DND-41 (cell line): Measurements from ENCODE around the gene ST7.

Experiments used
- ATAC-seq: fragments of 200-7000 bp; cut with Tn5 transposase; 3 replicates; pipeline ENCODE4 v1.9.1; 2021; ENCODE audit warnings: low read depth; ENCODE audit not compliant: insufficient read depth
- DNase-seq: peaks from one replicate; pipeline ENCODE4 v3.0.0-alpha.2; 2020
- H2AFZ ChIP-seq: 2 replicates; pipeline ENCODE4 v1.6.0; 2012; ENCODE audit warnings: low read depth, low read length
- H3K27ac ChIP-seq: 2 replicates; pipeline ENCODE4 v1.5.1; 2012; ENCODE audit warnings: low read length, inconsistent platforms
- H3K27me3 ChIP-seq: fragments of 200-600 bp; sonication (generic); 2 replicates; pipeline ENCODE4 v1.6.0; 2012; ENCODE audit warnings: low read length, mild to moderate bottlenecking, inconsistent platforms; ENCODE audit not compliant: insufficient read depth, poor library complexity
- H3K36me3 ChIP-seq: 2 replicates; pipeline ENCODE4 v1.5.1; 2012; ENCODE audit warnings: low read length, inconsistent platforms; ENCODE audit not compliant: insufficient read depth
- H3K4me1 ChIP-seq: 2 replicates; pipeline ENCODE4 v1.5.1; 2012; ENCODE audit warnings: mild to moderate bottlenecking, low read length; ENCODE audit not compliant: insufficient read depth
- H3K4me2 ChIP-seq: 2 replicates; pipeline ENCODE4 v1.6.0; 2012; ENCODE audit warnings: mild to moderate bottlenecking, moderate library complexity, low read length, inconsistent platforms; ENCODE audit not compliant: insufficient read depth
- H3K4me3 ChIP-seq, 2 experiments: fragments of 200-600 bp in 1 of 2; shearing (Covaris generic) in 1 of 2; 2 replicates each; pipeline ENCODE4 v1.5.1; 2012 to 2016; ENCODE audit warnings: inconsistent platforms in 2 of 2, low read length in 2 of 2, mild to moderate bottlenecking in 2 of 2, low read depth in 1 of 2, moderate library complexity in 1 of 2
- H3K79me2 ChIP-seq: 2 replicates; pipeline ENCODE4 v1.6.0; 2012; ENCODE audit warnings: low read length, inconsistent platforms; ENCODE audit not compliant: insufficient read depth
- H3K9ac ChIP-seq: 2 replicates; pipeline ENCODE4 v1.6.0; 2012; ENCODE audit warnings: low read depth, mild to moderate bottlenecking, inconsistent platforms, low read length, moderate library complexity
- H3K9me3 ChIP-seq: 2 replicates; pipeline ENCODE4 v1.5.1; 2012; ENCODE audit warnings: low read length, moderate library complexity, mild to moderate bottlenecking, inconsistent platforms; ENCODE audit not compliant: insufficient read depth, severe bottlenecking
- H4K20me1 ChIP-seq: 2 replicates; pipeline ENCODE4 v1.6.0; 2012; ENCODE audit warnings: low read length; ENCODE audit not compliant: insufficient read depth
- CTCF ChIP-seq: IDR thresholded peaks from 2 replicates; pipeline ENCODE4 v1.5.1; 2012; ENCODE audit warnings: borderline replicate concordance, low read length, moderate library complexity, mild to moderate bottlenecking; ENCODE audit not compliant: poor library complexity, severe bottlenecking; ENCODE audit errors: extremely low read depth
- EZH2 ChIP-seq: IDR thresholded peaks from 3 replicates; pipeline ENCODE4 v1.6.1; 2012; ENCODE audit warnings: borderline replicate concordance, low read depth, mild to moderate bottlenecking, moderate library complexity, low read length, inconsistent platforms; ENCODE audit not compliant: severe bottlenecking

ST7 gene

GRCh38 chr7:117278040-117278439, 324.7 kb downstream of the ST7 start:
- Histone ChIP-seq H3K4me1 (no peaks in the 10 kb centered on the region), H3K27me3 (peaks cover 2% of the 10 kb centered on the region), H3K79me2 (no peaks in the 10 kb centered on the region), H3K4me2 (no peak overlapping the region), H3K9me3 (no peaks in the 10 kb centered on the region), H3K36me3 (no peaks in the 10 kb centered on the region), H4K20me1 (no peaks in the 10 kb centered on the region), H3K27ac (no peak overlapping the region), H3K4me3 (no peak overlapping the region), H3K9ac (no peak overlapping the region), H2AFZ (no peak overlapping the region)
- ATAC-seq (no peak), DNase-seq (no peak)
- TF ChIP-seq EZH2: no peak

DNA sequence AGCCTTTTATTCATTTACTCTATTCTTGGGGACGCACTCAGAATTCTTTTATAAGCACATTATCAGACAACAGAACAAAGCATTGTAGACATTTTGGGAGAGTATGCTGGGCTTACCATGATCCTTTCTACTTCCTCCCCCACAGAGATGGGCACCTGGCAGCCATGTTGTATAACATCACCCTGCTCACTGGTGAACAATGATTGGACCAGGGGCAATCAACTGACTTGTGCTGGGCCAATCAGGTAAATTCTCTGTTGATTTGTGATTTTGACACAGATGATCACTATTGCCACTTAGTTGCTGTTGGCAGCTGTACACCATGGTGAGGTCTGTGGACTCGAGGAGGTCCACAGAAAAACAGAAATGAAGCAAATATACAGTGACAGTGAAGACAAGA, 325.9 kb downstream of the ST7 start:
- H2AFZ ChIP-seq: no peak overlapping the region
- DNase-seq: no peak
- no peak overlapping the region for H3K27ac ChIP-seq
- H3K36me3 ChIP-seq: no peaks in the 10 kb centered on the region
- no peak overlapping the region for H3K4me3 ChIP-seq
- H3K4me1 ChIP-seq: no peaks in the 10 kb centered on the region
- H4K20me1 ChIP-seq: no peaks in the 10 kb centered on the region
- H3K4me2 ChIP-seq: no peak overlapping the region
- H3K9me3 ChIP-seq: no peaks in the 10 kb centered on the region
- peaks cover 5% of the 10 kb centered on the region for H3K27me3 ChIP-seq
- ATAC-seq: no peak
- TF ChIP-seq EZH2 (no peak), CTCF (no peak)
- H3K9ac ChIP-seq: no peak overlapping the region
- H3K79me2 ChIP-seq: no peaks in the 10 kb centered on the region
